Measurements from ENCODE around the gene HDAC5.

HDAC5 gene

GRCh38 chr17:44094701-44095387 lies 28.6 kb downstream of the HDAC5 start:
- Histone ChIP-seq H3K36me3 (ENCODE audit: insufficient read depth, low read length) (peaks cover 18% of the 10 kb centered on the region; the same call in 1 of the 2 replicates), H3K9ac (ENCODE audit: low read depth, low read length, poor library complexity, severe bottlenecking) (peak overlapping the region; percentile 66)

GRCh38 chr17:44093231-44093900 lies 30.1 kb downstream of the HDAC5 start:
- H3K4me2 ChIP-seq (ENCODE audit: low read depth, low read length, poor library complexity, severe bottlenecking): no peak overlapping the region
- peaks cover 6% of the 10 kb centered on the region for H4K20me1 ChIP-seq (ENCODE audit: insufficient read depth, low read length, poor library complexity, severe bottlenecking)
- no peak for TF ChIP-seq EZH2phosphoT487 (IDR thresholded peaks at IDR 0.05; ENCODE audit: borderline replicate concordance)
- TF ChIP-seq CTCF (conservative IDR thresholded peaks at IDR 0.05; ENCODE audit: low read length): no peak
- no peak overlapping the region for H3K9ac ChIP-seq (ENCODE audit: low read depth, low read length, poor library complexity, severe bottlenecking)
- no peaks in the 10 kb centered on the region for H3K27me3 ChIP-seq (ENCODE audit: insufficient read depth, low read length, poor library complexity, severe bottlenecking)
- H3K4me1 ChIP-seq (ENCODE audit: insufficient read depth, low read length, poor library complexity, severe bottlenecking): peaks cover 28% of the 10 kb centered on the region
- no peak overlapping the region for H2AFZ ChIP-seq (ENCODE audit: low read length)
- no peaks in the 10 kb centered on the region for H3K9me2 ChIP-seq (replicated peaks; ENCODE audit: low read depth, low read length)
- H3K9me3 ChIP-seq (ENCODE audit: insufficient read depth, low read depth, low read length): no peaks in the 10 kb centered on the region
- no peak overlapping the region for H3K4me3 ChIP-seq (ENCODE audit: low read length, poor library complexity, severe bottlenecking)
- H3F3A ChIP-seq (ENCODE audit: low read depth): no peaks in the 10 kb centered on the region
- peaks cover 15% of the 10 kb centered on the region; the same call in 1 of the 2 replicates for H3K79me2 ChIP-seq (ENCODE audit: insufficient read depth, low read length)
- peaks cover 26% of the 10 kb centered on the region; the same call in 1 of the 2 replicates for H3K36me3 ChIP-seq (ENCODE audit: insufficient read depth, low read length)

More at GRCh38 chr17:44094701-44095387, 28.6 kb downstream of the HDAC5 start:
- peak overlapping the region; percentile 57 for H3K4me2 ChIP-seq (ENCODE audit: low read depth, low read length, poor library complexity, severe bottlenecking)
- no peaks in the 10 kb centered on the region for H3F3A ChIP-seq (ENCODE audit: low read depth)
- no peaks in the 10 kb centered on the region for H3K9me2 ChIP-seq (replicated peaks; ENCODE audit: low read depth, low read length)
- H3K27me3 ChIP-seq (ENCODE audit: insufficient read depth, low read length, poor library complexity, severe bottlenecking): no peaks in the 10 kb centered on the region
- no peaks in the 10 kb centered on the region for H3K9me3 ChIP-seq (ENCODE audit: insufficient read depth, low read depth, low read length)
- H3K79me2 ChIP-seq (ENCODE audit: insufficient read depth, low read length): peaks cover 15% of the 10 kb centered on the region; the same call in 1 of the 2 replicates
- peaks cover 28% of the 10 kb centered on the region for H3K4me1 ChIP-seq (ENCODE audit: insufficient read depth, low read length, poor library complexity, severe bottlenecking)
- TF ChIP-seq CTCF (conservative IDR thresholded peaks at IDR 0.05; ENCODE audit: low read length) (no peak), EZH2phosphoT487 (IDR thresholded peaks at IDR 0.05; ENCODE audit: borderline replicate concordance) (no peak)
- peaks cover 6% of the 10 kb centered on the region for H4K20me1 ChIP-seq (ENCODE audit: insufficient read depth, low read length, poor library complexity, severe bottlenecking)
- H2AFZ ChIP-seq (ENCODE audit: low read length): no peak overlapping the region
- H3K4me3 ChIP-seq (ENCODE audit: low read length, poor library complexity, severe bottlenecking): peak overlapping the region; percentile 66

DNA sequence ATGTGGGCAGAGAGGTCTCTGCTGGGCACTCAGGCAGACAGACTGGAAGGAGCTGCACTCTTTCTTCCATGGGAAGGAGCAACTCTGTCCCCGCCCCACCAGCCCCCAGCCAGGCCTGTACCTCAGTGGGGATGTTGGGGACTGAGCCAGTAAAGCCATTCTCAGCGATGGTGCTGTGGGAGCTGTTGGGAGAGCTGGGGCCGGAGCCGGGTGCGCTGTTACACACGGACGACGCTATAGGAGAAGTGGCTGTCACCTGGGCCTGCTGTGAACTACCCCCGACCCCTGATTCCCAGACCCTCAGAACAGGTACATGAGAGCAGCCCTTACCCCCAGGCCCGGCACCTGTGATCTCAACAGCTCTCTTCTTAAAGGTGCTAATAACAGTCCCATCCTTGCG lies 31.4 kb downstream of the HDAC5 start:
- H3K36me3 ChIP-seq (ENCODE audit: insufficient read depth, low read length): peaks cover 32% of the 10 kb centered on the region; the same call in 1 of the 2 replicates

More for the DNA sequence above, 31.4 kb downstream of the HDAC5 start:
- TF ChIP-seq CTCF (conservative IDR thresholded peaks at IDR 0.05; ENCODE audit: low read length): no peak
- TF ChIP-seq EZH2phosphoT487 (IDR thresholded peaks at IDR 0.05; ENCODE audit: borderline replicate concordance): no peak
- Histone ChIP-seq H2AFZ (ENCODE audit: low read length) (no peak overlapping the region), H3K4me3 (ENCODE audit: low read length, poor library complexity, severe bottlenecking) (no peak overlapping the region), H3K4me2 (ENCODE audit: low read depth, low read length, poor library complexity, severe bottlenecking) (no peak overlapping the region), H3K4me1 (ENCODE audit: insufficient read depth, low read length, poor library complexity, severe bottlenecking) (peaks cover 18% of the 10 kb centered on the region), H4K20me1 (ENCODE audit: insufficient read depth, low read length, poor library complexity, severe bottlenecking) (peaks cover 6% of the 10 kb centered on the region), H3K79me2 (ENCODE audit: insufficient read depth, low read length) (peaks cover 4% of the 10 kb centered on the region; the same call in 1 of the 2 replicates), H3K27me3 (ENCODE audit: insufficient read depth, low read length, poor library complexity, severe bottlenecking) (no peaks in the 10 kb centered on the region), H3F3A (ENCODE audit: low read depth) (no peaks in the 10 kb centered on the region), H3K9me3 (ENCODE audit: insufficient read depth, low read depth, low read length) (no peaks in the 10 kb centered on the region), H3K9ac (ENCODE audit: low read depth, low read length, poor library complexity, severe bottlenecking) (no peak overlapping the region), H3K9me2 (replicated peaks; ENCODE audit: low read depth, low read length) (no peaks in the 10 kb centered on the region)

Data from Loucy (cell line).